Osteocyte (in vitro differentiated cells): ENCODE measurements around the gene QSER1. TPM values are rescaled to one million over a fixed set of nuclear protein-coding genes. Genes with fewer than 3 reads are reported as not detected.

Experiments
- DNase-seq: peaks from one replicate; pipeline ENCODE4 v3.0.0; 2021; ENCODE audit warnings: mixed read lengths; ENCODE audit not compliant: unreplicated experiment; ENCODE audit errors: extremely low spot score
- H3K27ac Mint-ChIP-seq: one replicate; pipeline ENCODE4 v1.8.0; 2021; ENCODE audit warnings: mild to moderate bottlenecking, mixed read lengths; ENCODE audit not compliant: unreplicated experiment
- H3K27me3 Mint-ChIP-seq: one replicate; pipeline ENCODE4 v1.8.0; 2021; ENCODE audit warnings: mixed read lengths; ENCODE audit not compliant: unreplicated experiment
- H3K36me3 Mint-ChIP-seq: one replicate; pipeline ENCODE4 v1.8.0; 2021; ENCODE audit warnings: mixed read lengths; ENCODE audit not compliant: unreplicated experiment
- H3K4me1 Mint-ChIP-seq: one replicate; pipeline ENCODE4 v1.8.0; 2021; ENCODE audit warnings: mixed read lengths; ENCODE audit not compliant: unreplicated experiment
- H3K4me3 Mint-ChIP-seq: one replicate; pipeline ENCODE4 v1.8.0; 2021; ENCODE audit warnings: mild to moderate bottlenecking, moderate library complexity, mixed read lengths; ENCODE audit not compliant: unreplicated experiment
- H3K9me3 Mint-ChIP-seq: one replicate; pipeline ENCODE4 v1.8.0; 2021; ENCODE audit warnings: mixed read lengths; ENCODE audit not compliant: unreplicated experiment
- total RNA-seq: library from RNA; stranded (reverse); gene quantifications from 2 replicates; pipeline ENCODE4 v1.2.1, GENCODE V29; 2021
- TF ChIP-seq, protein P1 (sequence below): fragments of 200-600 bp; sonication (generic); IDR thresholded peaks from 2 replicates; pipeline ENCODE4 v1.5.0; 2021; ENCODE audit warnings: antibody characterized with exemption, mild to moderate bottlenecking, moderate library complexity

The QSER1 gene
- total RNA-seq, 1 donor from 2014 or later: 32.4 TPM

DNA sequence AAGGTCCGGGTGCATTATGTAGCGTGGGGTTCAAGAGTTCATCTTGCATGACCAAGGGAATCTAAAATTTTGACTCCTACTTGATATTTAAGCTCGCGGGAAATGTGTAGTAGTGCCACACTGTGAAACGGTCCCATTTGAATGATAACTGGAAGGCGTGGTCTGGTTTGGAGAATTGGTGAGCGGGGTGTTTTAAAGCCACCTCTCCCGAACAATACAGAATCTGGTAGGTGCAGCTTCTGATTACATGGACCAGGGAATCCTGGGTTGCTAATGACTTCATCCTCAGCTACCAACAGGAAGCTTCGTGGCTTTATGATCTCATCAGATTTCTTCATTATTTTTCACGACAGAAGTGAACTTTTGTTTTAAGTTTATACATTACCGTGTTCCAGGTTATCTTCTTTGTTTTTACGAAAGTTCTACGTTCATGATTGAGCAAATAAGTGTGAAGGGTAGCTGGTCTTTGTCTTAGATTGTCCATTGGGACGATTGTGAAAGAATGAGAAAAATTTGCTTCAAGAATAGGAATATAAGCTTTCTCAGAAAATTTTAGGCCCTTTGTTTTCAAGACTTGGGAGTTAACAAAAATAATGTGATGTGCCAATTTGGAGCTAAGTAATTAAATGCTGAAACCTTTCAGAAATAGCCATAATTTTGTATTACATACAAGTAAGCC, 1.7 kb downstream of the QSER1 start:
- no peak for DNase-seq
- H3K4me1 Mint-ChIP-seq: peaks cover 30% of the 10 kb centered on the region
- no peaks in the 10 kb centered on the region for H3K36me3 Mint-ChIP-seq
- no peaks in the 10 kb centered on the region for H3K27me3 Mint-ChIP-seq
- H3K4me3 Mint-ChIP-seq: peak overlapping the region; percentile 97
- H3K9me3 Mint-ChIP-seq: no peaks in the 10 kb centered on the region
- peak overlapping the region; percentile 94 for H3K27ac Mint-ChIP-seq
- TF ChIP-seq, protein P1, sequence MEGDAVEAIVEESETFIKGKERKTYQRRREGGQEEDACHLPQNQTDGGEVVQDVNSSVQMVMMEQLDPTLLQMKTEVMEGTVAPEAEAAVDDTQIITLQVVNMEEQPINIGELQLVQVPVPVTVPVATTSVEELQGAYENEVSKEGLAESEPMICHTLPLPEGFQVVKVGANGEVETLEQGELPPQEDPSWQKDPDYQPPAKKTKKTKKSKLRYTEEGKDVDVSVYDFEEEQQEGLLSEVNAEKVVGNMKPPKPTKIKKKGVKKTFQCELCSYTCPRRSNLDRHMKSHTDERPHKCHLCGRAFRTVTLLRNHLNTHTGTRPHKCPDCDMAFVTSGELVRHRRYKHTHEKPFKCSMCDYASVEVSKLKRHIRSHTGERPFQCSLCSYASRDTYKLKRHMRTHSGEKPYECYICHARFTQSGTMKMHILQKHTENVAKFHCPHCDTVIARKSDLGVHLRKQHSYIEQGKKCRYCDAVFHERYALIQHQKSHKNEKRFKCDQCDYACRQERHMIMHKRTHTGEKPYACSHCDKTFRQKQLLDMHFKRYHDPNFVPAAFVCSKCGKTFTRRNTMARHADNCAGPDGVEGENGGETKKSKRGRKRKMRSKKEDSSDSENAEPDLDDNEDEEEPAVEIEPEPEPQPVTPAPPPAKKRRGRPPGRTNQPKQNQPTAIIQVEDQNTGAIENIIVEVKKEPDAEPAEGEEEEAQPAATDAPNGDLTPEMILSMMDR: no peak

- TF ChIP-seq, protein P1: no peak
- Mint-ChIP-seq H3K27me3 (no peaks in the 10 kb centered on the region), H3K4me3 (peak overlapping the region; percentile 97), H3K36me3 (peaks cover 2% of the 10 kb centered on the region), H3K4me1 (peaks cover 34% of the 10 kb centered on the region), H3K27ac (peak overlapping the region; percentile 94), H3K9me3 (no peaks in the 10 kb centered on the region)
- no peak for DNase-seq
Observed at GRCh38 chr11:32894921-32895320, 2.3 kb downstream of the QSER1 start.

GRCh38 chr11:32895471-32895870, 2.9 kb downstream of the QSER1 start:
- H3K36me3 Mint-ChIP-seq: peaks cover 2% of the 10 kb centered on the region
- peaks cover 34% of the 10 kb centered on the region for H3K4me1 Mint-ChIP-seq
- DNase-seq: no peak
- peak overlapping the region; percentile 97 for H3K4me3 Mint-ChIP-seq
- no peaks in the 10 kb centered on the region for H3K27me3 Mint-ChIP-seq
- H3K9me3 Mint-ChIP-seq: no peaks in the 10 kb centered on the region
- TF ChIP-seq, protein P1: no peak
- peak overlapping the region; percentile 94 for H3K27ac Mint-ChIP-seq

DNA sequence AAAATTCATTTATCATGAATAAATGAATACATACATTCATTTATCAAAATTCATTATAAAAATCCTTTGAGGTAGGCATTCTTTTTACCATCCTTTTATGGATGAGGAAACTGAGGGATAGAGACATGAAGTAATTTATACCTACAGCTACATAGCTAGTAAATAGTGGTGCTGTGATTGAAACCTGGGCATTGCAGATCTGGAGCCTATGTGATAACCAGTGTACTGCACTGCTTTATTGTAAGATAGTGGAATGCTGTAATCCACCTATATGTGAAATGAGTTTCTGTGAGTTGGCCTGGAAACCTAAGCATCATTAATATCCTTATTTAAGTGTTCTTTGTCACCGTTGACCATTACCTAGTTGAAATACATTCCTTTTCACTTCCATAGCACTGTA, 4.5 kb downstream of the QSER1 start:
- Mint-ChIP-seq H3K27ac (no peak overlapping the region), H3K9me3 (no peaks in the 10 kb centered on the region), H3K4me3 (no peak overlapping the region), H3K36me3 (peaks cover 2% of the 10 kb centered on the region), H3K27me3 (no peaks in the 10 kb centered on the region), H3K4me1 (peaks cover 24% of the 10 kb centered on the region)
- TF ChIP-seq, protein P1: no peak
- DNase-seq: no peak

GRCh38 chr11:32899438-32899837, 6.8 kb downstream of the QSER1 start:
- no peaks in the 10 kb centered on the region for H3K9me3 Mint-ChIP-seq
- no peaks in the 10 kb centered on the region for H3K27me3 Mint-ChIP-seq
- TF ChIP-seq, protein P1: no peak
- DNase-seq: no peak
- H3K27ac Mint-ChIP-seq: peak overlapping the region; percentile 23
- H3K4me3 Mint-ChIP-seq: no peak overlapping the region
- H3K4me1 Mint-ChIP-seq: peaks cover 32% of the 10 kb centered on the region
- peaks cover 2% of the 10 kb centered on the region for H3K36me3 Mint-ChIP-seq
